GM12878 (cell line): Measurements from ENCODE around the gene NEK10. TPM values are rescaled to one million over a fixed set of nuclear protein-coding genes. Genes with fewer than 3 reads are reported as not detected.

Experiments
- ATAC-seq: fragments of 200-7000 bp; cut with Tn5 transposase; 3 replicates; pipeline ENCODE4 v1.9.1; 2020; ENCODE audit warnings: mild to moderate bottlenecking, moderate library complexity
- BruUV-seq: library from RNA; stranded (reverse); fragments of 400-500 nt; replicated peaks from 2 replicates; lab custom pipeline; 2021; lab: Mats Ljungman, UMichigan
- CTCF ChIA-PET: fragments of 300-600 bp; sonication (Branson Sonifier 250); formaldehyde crosslinking; extraction: SDS; loops from one replicate; lab custom pipeline; 2021; ENCODE audit warnings: inconsistent platforms; lab: Yijun Ruan, JAX
- POLR2A ChIA-PET: fragments of 350-600 bp; formaldehyde crosslinking; extraction: SDS; loops from one replicate; lab custom pipeline; 2021; ENCODE audit warnings: inconsistent platforms; lab: Charles Lee
- RAD21 ChIA-PET: fragments of 300-600 bp; sonication (Branson Sonifier 250); formaldehyde crosslinking; loops from one replicate; lab custom pipeline; 2023; ENCODE audit warnings: antibody characterized with exemption; ENCODE audit not compliant: unreplicated experiment; lab: Charles Lee
- SMC1A ChIA-PET: fragments of 300-600 bp; sonication (Branson Sonifier 250); formaldehyde crosslinking; loops from one replicate; lab custom pipeline; 2023; ENCODE audit not compliant: unreplicated experiment, uncharacterized antibody; lab: Charles Lee
- DNase-seq: peaks from one replicate; pipeline ENCODE4 v3.0.0-alpha.2; 2011; ENCODE audit warnings: low read depth, low spot score
- FAIRE-seq: peaks from 3 replicates; lab custom pipeline; 2011; peaks lifted over from hg19 to GRCh38; lab: Jason Lieb, UNC
- H2AFZ ChIP-seq: 2 replicates; pipeline ENCODE4 v1.6.0; 2011; ENCODE audit warnings: low read depth, low read length, control low read depth; ENCODE audit not compliant: control insufficient read depth
- H3K27ac ChIP-seq: 2 replicates; pipeline ENCODE4 v1.5.1; 2011; ENCODE audit warnings: control low read depth; ENCODE audit not compliant: control insufficient read depth, insufficient read depth
- H3K27me3 ChIP-seq, 2 experiments: replicated peaks in 1 of 2; 2 replicates each; pipeline versions ENCODE4 v1.6.0 to v1.6.1; 2011; ENCODE audit warnings: low read length in 1 of 2; ENCODE audit not compliant: control insufficient read depth in 2 of 2, insufficient read depth in 2 of 2
- H3K36me3 ChIP-seq, 2 experiments: 2 replicates each; pipeline ENCODE4 v1.5.1; 2011; ENCODE audit warnings: low read length in 1 of 2; ENCODE audit not compliant: control insufficient read depth in 2 of 2, insufficient read depth in 2 of 2
- H3K4me1 ChIP-seq: 2 replicates; pipeline ENCODE4 v1.6.1; 2011; ENCODE audit warnings: mild to moderate bottlenecking, low read length, moderate library complexity, mixed read lengths; ENCODE audit not compliant: control insufficient read depth, insufficient read depth
- H3K4me2 ChIP-seq: 2 replicates; pipeline ENCODE4 v1.6.0; 2011; ENCODE audit warnings: control low read depth; ENCODE audit not compliant: control insufficient read depth, insufficient read depth
- H3K4me3 ChIP-seq: fragments of 200-600 bp; sonication (generic); 2 replicates; pipeline ENCODE4 v1.5.1; 2016
- H3K79me2 ChIP-seq: 2 replicates; pipeline ENCODE4 v1.6.0; 2011; ENCODE audit warnings: low read length; ENCODE audit not compliant: control insufficient read depth, insufficient read depth
- H3K9ac ChIP-seq: 2 replicates; pipeline ENCODE4 v1.8.0; 2011; ENCODE audit warnings: low read length, control low read depth, mixed read lengths; ENCODE audit not compliant: control insufficient read depth, insufficient read depth
- H3K9me3 ChIP-seq: replicated peaks from 3 replicates; pipeline ENCODE4 v1.5.1; 2011; ENCODE audit warnings: mild to moderate bottlenecking, low read length; ENCODE audit not compliant: control insufficient read depth, insufficient read depth
- H4K20me1 ChIP-seq: 2 replicates; pipeline ENCODE4 v1.6.0; 2011; ENCODE audit not compliant: control insufficient read depth, insufficient read depth
- CEBPB ChIP-seq, 2 experiments: fragments of 150-350 bp in 1 of 2; IDR thresholded peaks; 2 replicates each; pipeline ENCODE4 v1.6.1; 2012 to 2014; ENCODE audit warnings: low read depth in 2 of 2, low read length in 2 of 2, borderline replicate concordance in 1 of 2, inconsistent platforms in 1 of 2
- CTCF ChIP-seq, 3 experiments: IDR thresholded peaks in 2 of 3; conservative IDR thresholded peaks in 1 of 3; 2 replicates each; pipeline ENCODE4 v1.5.1; 2011; ENCODE audit warnings: low read depth in 3 of 3, low read length in 3 of 3, mild to moderate bottlenecking in 3 of 3, control low read depth in 2 of 3, moderate library complexity in 2 of 3, inconsistent platforms in 1 of 3, mixed read lengths in 1 of 3; ENCODE audit not compliant: control insufficient read depth in 2 of 3, insufficient read depth in 1 of 3; ENCODE audit errors: extremely low read depth in 1 of 3
- EED ChIP-seq: sonication (generic); IDR thresholded peaks from 2 replicates; pipeline ENCODE4 v1.6.1; 2016; ENCODE audit warnings: antibody characterized with exemption, low read depth
- MEF2A ChIP-seq: IDR thresholded peaks from 2 replicates; pipeline ENCODE4 v1.6.1; 2011; ENCODE audit warnings: low read depth, mild to moderate bottlenecking, low read length, moderate library complexity; ENCODE audit not compliant: insufficient read depth
- MTA3 ChIP-seq: IDR thresholded peaks from 2 replicates; pipeline ENCODE4 v1.6.1; 2012; ENCODE audit warnings: low read length, inconsistent platforms, borderline replicate concordance
- NFYA ChIP-seq: IDR thresholded peaks from 2 replicates; pipeline ENCODE4 v1.6.1; 2011; ENCODE audit warnings: low read depth, mild to moderate bottlenecking, low read length, improper control_type of control experiment, borderline replicate concordance
- NR2C2 ChIP-seq: IDR thresholded peaks from 2 replicates; pipeline ENCODE4 v1.6.1; 2011; ENCODE audit warnings: borderline replicate concordance, low read depth; ENCODE audit not compliant: control insufficient read depth, insufficient read length
- POU2F2 ChIP-seq: IDR thresholded peaks from 3 replicates; pipeline ENCODE4 v1.6.1; 2011; ENCODE audit warnings: low read depth, mild to moderate bottlenecking, low read length, borderline replicate concordance
- RAD51 ChIP-seq: fragments of 450-650 bp; IDR thresholded peaks from 2 replicates; pipeline ENCODE4 v1.6.1; 2016; ENCODE audit warnings: moderate library complexity, mild to moderate bottlenecking, inconsistent platforms
- RFX5 ChIP-seq: IDR thresholded peaks from 2 replicates; pipeline ENCODE4 v1.6.1; 2011; ENCODE audit warnings: low read depth, low read length, improper control_type of control experiment
- SKIL ChIP-seq: fragments of 450-650 bp; IDR thresholded peaks from 2 replicates; pipeline ENCODE4 v1.6.1; 2017; ENCODE audit warnings: mild to moderate bottlenecking, low read depth, inconsistent platforms; ENCODE audit not compliant: poor library complexity, severe bottlenecking
- ZNF384 ChIP-seq: IDR thresholded peaks from 2 replicates; pipeline ENCODE4 v1.6.1; 2012; ENCODE audit warnings: low read depth, mild to moderate bottlenecking, low read length, improper control_type of control experiment, borderline replicate concordance
- WGBS: methylation state at CpG from one replicate; pipeline ENCODE4 v1.1.6; 2016; ENCODE audit warnings: low lambda C conversion rate; ENCODE audit not compliant: insufficient replicate concordance, insufficient coverage; ENCODE audit errors: missing lambda C conversion rate; 5-methylcytosine and 5-hydroxymethylcytosine counted together
- in situ Hi-C: fragments of 300-500 bp; cut with MboI; formaldehyde crosslinking; loops from 9 replicates; pipeline ENCODE4 v1.14.3; 2018; ENCODE audit warnings: mixed read lengths
- intact Hi-C: fragments of 100-400 bp; cut with micrococcal nuclease; formaldehyde crosslinking; loops from one replicate; pipeline ENCODE4 v1.14.2; 2022; ENCODE audit not compliant: unreplicated experiment
- polyA plus RNA-seq, 11 experiments: library from polyadenylated mRNA; depleted of rRNA in 4 of 11; unstranded in 6 of 11; stranded (reverse) in 5 of 11; fragments of >200 nt; fragmentation: Nextera tagmentation in 4 of 11; fragmentation: Illumina TruSeq in 1 of 11; extraction: Ambion mirVana in 4 of 11; extraction: Trizol in 1 of 11; gene quantifications; 1 replicate in 1 of 11; 2 replicates in 10 of 11; pipeline versions ENCODE4 v1.2.1 to v1.2.3, GENCODE V29; 2011 to 2016; ENCODE audit warnings: inconsistent platforms in 2 of 11, missing spikeins in 2 of 11, low read depth in 1 of 11
- total RNA-seq, 4 experiments: library from RNA; depleted of rRNA in 3 of 4; stranded (reverse); fragments of >200 nt in 3 of 4; fragmentation: Illumina TruSeq in 1 of 4; extraction: Trizol in 1 of 4; gene quantifications; 2 replicates each; pipeline versions ENCODE4 v1.2.1 to v1.2.3, GENCODE V29; 2013 to 2021

The NEK10 gene
- total and polyA plus RNA-seq, 10 of the 15 experiments (the other 5 are each of a cell fraction or from before 2014, with no cell fraction given), result 0.06 to 0.40 (median 0.16) TPM; not detected in 2

GRCh38 chr3:27105904-27106303 is 263.3 kb downstream of the NEK10 start:
- H3K79me2 ChIP-seq, result no peaks in the 10 kb centered on the region
- no peaks in the 10 kb centered on the region for H4K20me1 ChIP-seq
- H3K9ac ChIP-seq, result no peak overlapping the region
- no peaks in the 10 kb centered on the region for H3K9me3 ChIP-seq
- ATAC-seq, result no peak
- SMC1A ChIA-PET, result interaction anchor here (0.6 kb wide), 1 partner anchor 1700 kb away, joined by 3 read pairs; no protein-coding TSS in a partner anchor
- no TSS peak for BruUV-seq
- FAIRE-seq, result no peak
- H3K36me3 ChIP-seq, result no peaks in the 10 kb centered on the region
- DNase-seq, result no peak
- H3K27ac ChIP-seq, result no peak overlapping the region
- H2AFZ ChIP-seq, result no peak overlapping the region
- no peaks in the 10 kb centered on the region for H3K4me1 ChIP-seq
- TF ChIP-seq EED, result no peak
- TF ChIP-seq NR2C2, result no peak
- TF ChIP-seq CTCF (IDR thresholded peaks at IDR 0.05 in 2 of 3, conservative IDR thresholded peaks at IDR 0.05 in 1 of 3; ENCODE audit: control insufficient read depth in 2 of 3, extremely low read depth in 1 of 3, insufficient read depth in 1 of 3, low read depth in 3 of 3, low read length in 3 of 3), result peak in 1 of 3 experiments; percentile 14; a peak in 2 of 6 replicates
- TF ChIP-seq MEF2A, result no peak
- WGBS, result 14% methylated on average over 6 of the region's 6 CpGs
- in situ Hi-C loops, result no loop called here
- RAD21 ChIA-PET, result no interaction called here
- no peak overlapping the region for H3K4me2 ChIP-seq
- H3K27me3 ChIP-seq, result no peaks in the 10 kb centered on the region
- H3K4me3 ChIP-seq, result no peak overlapping the region
- intact Hi-C loops, result no loop called here
- POLR2A ChIA-PET, result no interaction called here
- CTCF ChIA-PET, result interaction anchor here (0.9 kb wide), 1 partner anchor 28 kb away, joined by 4 read pairs; no protein-coding TSS in a partner anchor

GRCh38 chr3:27097182-27097581 is 272.0 kb downstream of the NEK10 start:
- WGBS, result 0% methylated on average over 1 of the region's 1 CpG
- no peak for FAIRE-seq
- POLR2A ChIA-PET, result no interaction called here
- H3K79me2 ChIP-seq, result no peaks in the 10 kb centered on the region
- H2AFZ ChIP-seq, result no peak overlapping the region
- intact Hi-C loops, result no loop called here
- no peaks in the 10 kb centered on the region for H3K36me3 ChIP-seq
- TF ChIP-seq RFX5 (no peak), ZNF384 (no peak), MTA3 (no peak), EED (no peak), SKIL (no peak), RAD51 (no peak), NFYA (no peak), POU2F2 (peak; percentile 14; the same call in 1 of the 3 replicates), CEBPB (IDR thresholded peaks at IDR 0.05; ENCODE audit: borderline replicate concordance in 1 of 2, low read depth in 2 of 2, low read length in 2 of 2) (no peak)
- SMC1A ChIA-PET, result interaction anchor here (0.5 kb wide), 1 partner anchor 950 kb away, joined by 3 read pairs; no protein-coding TSS in a partner anchor
- CTCF ChIA-PET, result no interaction called here
- ATAC-seq, result no peak
- no peak overlapping the region for H3K9ac ChIP-seq
- H3K4me1 ChIP-seq, result no peaks in the 10 kb centered on the region; the same call in 1 of the 2 replicates
- no TSS peak for BruUV-seq
- no peaks in the 10 kb centered on the region for H4K20me1 ChIP-seq
- no peaks in the 10 kb centered on the region for H3K27me3 ChIP-seq
- no peaks in the 10 kb centered on the region for H3K9me3 ChIP-seq
- in situ Hi-C loops, result no loop called here
- H3K27ac ChIP-seq, result no peak overlapping the region
- RAD21 ChIA-PET, result no interaction called here
- H3K4me3 ChIP-seq, result no peak overlapping the region
- no peak overlapping the region for H3K4me2 ChIP-seq
- no peak for DNase-seq
